Endothelial cell of umbilical vein (primary cell): Measurements from ENCODE around the gene LRRC32. TPM values are rescaled to one million over a fixed set of nuclear protein-coding genes. Genes with fewer than 3 reads are reported as not detected.

Source experiments
- BruUV-seq: library from RNA; stranded (reverse); fragments of 400-500 nt; replicated peaks from 2 replicates; lab custom pipeline; 2021; lab: Mats Ljungman, UMichigan
- CTCF ChIA-PET: fragments of 300-600, 350-600 bp; sonication (Branson Sonifier 250); formaldehyde crosslinking; loops from one replicate; lab custom pipeline; 2021; ENCODE audit warnings: antibody characterized with exemption, inconsistent platforms; lab: Charles Lee
- POLR2A ChIA-PET: fragments of 300-600, 350-600 bp; sonication (Branson Sonifier 250); formaldehyde crosslinking; loops from one replicate; lab custom pipeline; 2021; ENCODE audit warnings: antibody characterized with exemption, inconsistent platforms; lab: Charles Lee
- DNase-seq: peaks from one replicate; pipeline ENCODE4 v3.0.0-alpha.2; 2011; ENCODE audit warnings: low read depth, low spot score
- FAIRE-seq: peaks from 2 replicates; lab custom pipeline; 2011; peaks lifted over from hg19 to GRCh38; lab: Jason Lieb, UNC
- H2AFZ ChIP-seq: 2 replicates; pipeline ENCODE4 v1.6.0; 2012; ENCODE audit warnings: low read depth, low read length, control low read depth, inconsistent platforms
- H3K27ac ChIP-seq: 2 replicates; pipeline ENCODE4 v1.5.1; 2011; ENCODE audit warnings: low read depth, mild to moderate bottlenecking, control low read depth, low read length, moderate library complexity; ENCODE audit not compliant: insufficient read depth
- H3K27me3 ChIP-seq, 2 experiments: 2 replicates each; pipeline versions ENCODE4 v1.6.0 to v1.6.1; 2011; ENCODE audit warnings: low read length in 2 of 2, mixed read lengths in 1 of 2; ENCODE audit not compliant: control insufficient read depth in 2 of 2, insufficient read depth in 2 of 2
- H3K36me3 ChIP-seq, 2 experiments: 2 replicates in 1 of 2; 3 replicates in 1 of 2; pipeline ENCODE4 v1.5.1; 2011; ENCODE audit warnings: low read length in 2 of 2, mild to moderate bottlenecking in 1 of 2, moderate library complexity in 1 of 2; ENCODE audit not compliant: control insufficient read depth in 2 of 2, insufficient read depth in 2 of 2; ENCODE audit errors: extremely low read depth in 1 of 2
- H3K4me1 ChIP-seq: 3 replicates; pipeline ENCODE4 v1.5.1; 2011; ENCODE audit warnings: mild to moderate bottlenecking, low read length; ENCODE audit not compliant: control insufficient read depth, insufficient read depth; ENCODE audit errors: extremely low read depth
- H3K4me2 ChIP-seq: 2 replicates; pipeline ENCODE4 v1.6.1; 2011; ENCODE audit warnings: low read length, control low read depth, mixed read lengths; ENCODE audit not compliant: insufficient read depth
- H3K4me3 ChIP-seq, 3 experiments: fragments of 200-600 bp in 1 of 3; sonication (generic), shearing (Covaris generic) in 1 of 3; replicated peaks in 1 of 3; 2 replicates each; pipeline ENCODE4 v1.5.1; 2011 to 2016; ENCODE audit warnings: control low read depth in 3 of 3, low read length in 3 of 3, mild to moderate bottlenecking in 2 of 3, inconsistent platforms in 1 of 3, low read depth in 1 of 3, moderate library complexity in 1 of 3; ENCODE audit not compliant: insufficient read depth in 1 of 3
- H3K79me2 ChIP-seq: 2 replicates; pipeline ENCODE4 v1.6.0; 2012; ENCODE audit warnings: low read length, inconsistent platforms; ENCODE audit not compliant: control insufficient read depth, insufficient read depth
- H3K9ac ChIP-seq: replicated peaks from 2 replicates; pipeline ENCODE3; 2011; ENCODE audit warnings: low read length, control low read depth; ENCODE audit not compliant: insufficient read depth; ENCODE audit errors: extremely low read depth
- H3K9me1 ChIP-seq: replicated peaks from 3 replicates; pipeline ENCODE4 v1.6.0; 2011; ENCODE audit warnings: mild to moderate bottlenecking, low read length; ENCODE audit not compliant: control insufficient read depth, insufficient read depth; ENCODE audit errors: extremely low read depth
- H3K9me3 ChIP-seq: replicated peaks from 2 replicates; pipeline ENCODE4 v1.5.1; 2012; ENCODE audit warnings: low read length, inconsistent platforms; ENCODE audit not compliant: control insufficient read depth, insufficient read depth
- H4K20me1 ChIP-seq: replicated peaks from 2 replicates; pipeline ENCODE3; 2011; ENCODE audit warnings: mild to moderate bottlenecking, low read length; ENCODE audit not compliant: control insufficient read depth, insufficient read depth; ENCODE audit errors: extremely low read depth
- CTCF ChIP-seq, 2 donors: IDR thresholded peaks; 1 replicate in 1 of 2; 2 replicates in 1 of 2; pipeline ENCODE4 v1.5.1; 2011; ENCODE audit warnings: low read length in 2 of 2, mild to moderate bottlenecking in 2 of 2, moderate library complexity in 2 of 2, control low read depth in 1 of 2, inconsistent platforms in 1 of 2, low read depth in 1 of 2; ENCODE audit not compliant: insufficient read depth in 1 of 2; ENCODE audit errors: extremely low read depth in 1 of 2
- EZH2 ChIP-seq: IDR thresholded peaks from 2 replicates; pipeline ENCODE4 v1.6.1; 2012; ENCODE audit warnings: borderline replicate concordance, low read depth, mild to moderate bottlenecking, moderate library complexity, low read length, inconsistent platforms; ENCODE audit not compliant: severe bottlenecking
- FOS ChIP-seq: IDR thresholded peaks from 2 replicates; pipeline ENCODE4 v1.6.1; 2011; ENCODE audit warnings: mild to moderate bottlenecking, low read length, moderate library complexity, borderline replicate concordance; ENCODE audit not compliant: insufficient read depth
- GATA2 ChIP-seq: IDR thresholded peaks from 2 replicates; pipeline ENCODE4 v1.7.0; 2011; ENCODE audit warnings: low read depth, mild to moderate bottlenecking, moderate library complexity, mixed read lengths, low read length; ENCODE audit not compliant: insufficient read length, insufficient read depth
- JUN ChIP-seq: IDR thresholded peaks from 2 replicates; pipeline ENCODE4 v1.6.1; 2011; ENCODE audit warnings: borderline replicate concordance, low read depth; ENCODE audit not compliant: insufficient read length, insufficient read depth
- MAX ChIP-seq: IDR thresholded peaks from 2 replicates; pipeline ENCODE4 v1.6.1; 2011; ENCODE audit not compliant: insufficient read depth, insufficient read length
- MYC ChIP-seq: IDR thresholded peaks from one replicate; pipeline ENCODE4 v1.6.1; 2011; ENCODE audit warnings: mild to moderate bottlenecking, low read depth, low read length
- POLR2A ChIP-seq: IDR thresholded peaks from 2 replicates; pipeline ENCODE4 v1.6.1; 2012; ENCODE audit warnings: low read depth, mild to moderate bottlenecking, control low read depth, low read length
- POLR2AphosphoS5 ChIP-seq: IDR thresholded peaks from 2 replicates; pipeline ENCODE4 v1.6.1; 2012; ENCODE audit warnings: low read depth, mild to moderate bottlenecking, control low read depth, low read length, moderate library complexity; ENCODE audit not compliant: insufficient read depth
- dilution Hi-C: fragments of 300-500 bp; cut with MboI; formaldehyde crosslinking; loops from one replicate; pipeline ENCODE4 v1.15.0; 2019; ENCODE audit warnings: low sequenced_read_pairs; ENCODE audit not compliant: extremely low pct_ligation_motif_present
- intact Hi-C: fragments of 100-400 bp; cut with micrococcal nuclease; formaldehyde crosslinking; loops from one replicate; pipeline ENCODE4 v1.10.0; 2022
- polyA plus RNA-seq, 4 experiments: library from polyadenylated mRNA; depleted of rRNA in 3 of 4; stranded (reverse) in 3 of 4; unstranded in 1 of 4; fragments of >200 nt; gene quantifications; 2 replicates each; pipeline versions ENCODE4 v1.2.1 to v1.2.3, GENCODE V29; 2011 to 2012; ENCODE audit warnings: missing spikeins in 1 of 4
- total RNA-seq: library from RNA; stranded (reverse); gene quantifications from 2 replicates; pipeline ENCODE4 v1.2.3, GENCODE V29; 2021

LRRC32 gene
- total and polyA plus RNA-seq, 2 donors (not counting 3 experiments of a cell fraction or from before 2014, with no cell fraction given), result 77.2 to 117 TPM

- H2AFZ ChIP-seq, result no peak overlapping the region
- dilution Hi-C loops (no loop called here), intact Hi-C loops (no loop called here)
- H3K4me1 ChIP-seq, result no peaks in the 10 kb centered on the region
- H3K79me2 ChIP-seq, result no peaks in the 10 kb centered on the region
- CTCF ChIA-PET, result interaction anchor here (0.9 to 2.6 kb wide), 2 partner anchors 11 to 13 kb away, joined by 3 to 14 read pairs; no protein-coding TSS in a partner anchor
- H4K20me1 ChIP-seq, result no peaks in the 10 kb centered on the region
- H3K4me2 ChIP-seq, result no peak overlapping the region
- H3K36me3 ChIP-seq, result no peaks in the 10 kb centered on the region
- H3K9me1 ChIP-seq, result no peaks in the 10 kb centered on the region
- no peak for FAIRE-seq
- no peaks in the 10 kb centered on the region for H3K9me3 ChIP-seq
- H3K4me3 ChIP-seq, result no peak overlapping the region
- no peak for DNase-seq
- POLR2A ChIA-PET, result no interaction called here
- no peaks in the 10 kb centered on the region for H3K27me3 ChIP-seq
- no peak overlapping the region for H3K27ac ChIP-seq
- no TSS peak for BruUV-seq
- TF ChIP-seq POLR2A (no peak), POLR2AphosphoS5 (no peak), CTCF (IDR thresholded peaks at IDR 0.05; ENCODE audit: extremely low read depth in 1 of 2, insufficient read depth in 1 of 2, low read depth in 1 of 2, low read length in 2 of 2) (no peak), EZH2 (no peak), MAX (no peak), GATA2 (no peak), FOS (no peak), MYC (no peak), JUN (no peak)
- no peak overlapping the region for H3K9ac ChIP-seq
These were observed 39.2 kb upstream of the LRRC32 start for GRCh38 chr11:76709756-76710155.
